ENCODE data around the gene TNFRSF1A.
"Not testable (repeated sequence)": the region's sequence is repeated elsewhere in the genome, so short reads cannot be mapped to it uniquely, and the experiment has no call there.

The TNFRSF1A gene

GRCh38 chr12:6358881-6359280 is 17.0 kb upstream of the TNFRSF1A start:
- DNase-seq (ENCODE audit: low read depth, low spot score), result no peak

GRCh38 chr12:6356374-6356820 is 14.5 kb upstream of the TNFRSF1A start:
- DNase-seq (ENCODE audit: low read depth, low spot score), result no peak

DNA sequence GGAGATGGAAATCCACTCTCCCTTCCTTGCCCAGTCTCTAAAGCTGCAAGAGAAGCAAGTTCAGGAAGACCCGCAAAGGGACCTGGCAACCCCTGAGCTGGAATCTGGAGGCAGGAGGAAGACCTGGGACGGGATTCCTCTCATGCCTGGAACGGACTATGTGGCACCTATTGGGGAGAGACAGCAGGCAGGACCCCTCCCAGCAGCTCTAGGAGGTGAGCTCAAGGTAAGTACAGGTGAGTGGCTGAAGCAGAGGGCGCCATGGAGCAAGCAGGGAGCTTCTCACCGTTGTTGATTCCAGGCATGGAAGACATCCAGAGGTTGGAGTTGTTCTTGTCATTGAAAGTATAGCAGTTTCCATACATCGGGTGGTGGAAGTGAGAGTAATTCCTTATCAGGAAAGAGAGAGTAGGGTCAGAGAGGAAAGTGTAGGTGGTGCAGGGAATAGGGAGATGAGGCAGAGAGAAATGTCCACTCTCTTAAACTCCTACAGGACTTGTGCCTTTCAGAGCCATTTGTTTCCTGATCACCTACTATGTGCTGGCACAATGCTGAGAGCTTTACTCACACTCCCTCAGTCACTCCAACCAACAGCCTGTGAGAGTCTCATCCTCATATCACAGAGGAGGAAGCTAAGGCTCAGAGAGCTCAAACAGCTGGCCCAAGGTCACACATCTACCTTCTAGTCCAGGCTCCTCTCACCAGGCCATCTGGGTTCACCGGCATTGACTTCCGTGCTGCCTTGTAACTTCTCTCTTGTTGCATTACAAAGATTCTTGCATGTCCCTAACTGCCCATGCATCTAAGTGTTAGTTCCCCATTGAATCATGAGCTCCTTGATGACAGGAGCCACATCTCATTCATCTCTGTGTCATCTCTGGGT is 13.9 kb upstream of the TNFRSF1A start:
- DNase-seq (ENCODE audit: low read depth, low spot score), result no peak

DNA sequence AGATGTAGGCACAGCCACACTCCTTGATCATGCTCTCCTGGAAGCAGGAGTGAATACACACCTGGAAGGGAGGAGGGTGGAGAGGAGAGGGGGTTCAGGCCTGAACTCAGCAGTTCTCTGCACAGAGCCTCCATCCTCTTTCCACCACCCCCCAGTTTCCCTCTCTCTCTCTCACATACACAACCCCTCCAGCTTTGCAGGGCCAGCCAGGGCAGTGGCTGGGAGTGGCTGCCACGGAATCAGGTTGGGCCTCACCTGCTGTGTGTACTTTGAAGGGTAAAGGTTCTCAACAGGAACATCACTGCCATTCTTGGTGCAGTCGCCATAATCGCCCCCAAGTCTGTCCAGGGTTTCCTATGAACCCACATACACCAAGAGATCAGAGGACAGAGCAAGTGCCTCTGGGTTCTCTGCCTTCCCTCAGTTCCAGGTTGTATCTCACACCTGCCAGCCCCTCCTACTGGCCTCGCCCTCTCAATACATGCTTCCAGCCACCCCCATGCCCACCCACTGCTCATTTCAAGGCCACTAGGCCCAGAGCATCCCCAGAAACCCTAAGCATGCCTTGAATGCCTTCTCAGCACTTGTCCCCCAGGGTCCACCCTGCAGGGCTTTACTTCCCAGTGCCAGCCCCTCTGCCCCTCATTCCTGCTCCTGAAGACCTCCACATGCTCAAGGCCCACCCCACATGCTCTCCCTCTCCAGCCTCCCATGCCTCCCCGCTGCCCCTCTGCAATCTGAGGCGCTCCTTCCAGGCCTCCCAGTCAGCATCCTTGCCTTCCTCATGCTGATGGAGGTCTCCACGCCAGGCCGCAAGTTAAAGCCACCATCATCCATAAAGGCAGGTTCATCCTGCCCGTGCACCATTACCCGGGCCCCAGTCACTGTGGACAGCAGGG is 12.9 kb upstream of the TNFRSF1A start:
- no peak for DNase-seq (ENCODE audit: low read depth, low spot score)

DNA sequence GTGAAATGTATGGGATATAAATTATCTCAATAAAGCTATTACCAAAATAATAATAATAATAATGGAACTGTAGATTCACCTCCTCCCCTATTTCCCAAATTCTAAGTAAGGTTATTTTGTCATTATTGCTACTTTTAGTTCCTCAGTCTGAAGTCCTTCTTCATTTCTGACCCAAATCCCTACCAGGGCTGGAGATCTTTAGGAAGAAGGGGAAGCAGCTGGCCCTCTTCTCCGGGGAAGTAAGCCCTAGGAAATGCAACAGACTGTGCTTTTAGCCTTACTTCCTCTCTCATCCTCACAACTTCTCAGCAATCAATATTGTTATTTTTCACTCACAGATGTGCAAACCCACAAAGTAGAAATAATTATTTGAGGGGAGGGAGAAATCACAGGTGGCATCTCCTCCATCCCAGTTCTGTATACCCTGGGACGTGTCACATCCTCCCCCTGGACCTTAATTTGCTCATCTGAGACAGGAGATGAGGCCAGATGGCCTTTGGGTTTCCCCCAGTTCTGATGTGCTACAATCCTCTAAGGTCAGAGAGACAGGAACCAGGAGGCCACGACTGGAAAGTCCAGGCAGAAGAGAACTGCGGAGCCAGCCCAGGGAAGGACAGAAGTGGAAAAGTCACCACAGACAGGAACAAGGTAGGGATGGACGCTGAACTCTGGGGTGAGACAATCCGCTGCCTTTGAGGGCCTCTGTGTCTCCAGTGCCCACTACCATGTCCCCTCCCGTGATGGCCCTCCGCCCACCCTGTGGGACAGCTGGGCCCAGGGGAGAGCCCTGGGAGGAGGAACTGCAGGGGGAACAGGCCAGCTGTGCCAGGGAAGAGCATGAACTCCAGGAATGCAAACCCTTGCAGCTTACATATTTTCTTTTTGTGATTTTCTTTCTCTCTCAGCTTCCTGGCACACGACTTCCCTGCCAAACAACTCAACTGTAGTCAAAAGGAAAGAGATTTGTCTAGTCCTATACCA is 10.6 kb upstream of the TNFRSF1A start:
- DNase-seq (ENCODE audit: low read depth, low spot score), result no peak

DNA sequence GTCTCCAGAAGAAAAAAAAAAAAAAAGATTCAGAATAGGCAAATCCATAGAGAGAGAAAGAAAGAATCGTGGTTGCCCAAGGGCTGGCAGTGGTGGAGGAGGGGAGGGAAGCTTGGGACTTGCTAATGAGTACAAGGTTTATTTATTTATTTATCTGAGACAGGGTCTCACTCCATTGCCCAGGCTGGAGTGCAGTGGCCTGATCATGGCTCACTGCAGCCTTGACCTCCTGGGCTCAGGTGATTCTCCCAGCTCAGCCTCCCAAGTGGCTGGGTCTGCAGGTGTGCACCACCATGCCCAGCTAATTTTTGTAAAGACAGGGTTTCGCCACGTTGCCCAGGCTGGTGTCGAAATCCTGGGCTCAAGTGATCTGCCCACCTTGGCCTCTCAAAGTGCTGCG is 9.7 kb upstream of the TNFRSF1A start:
- no peak for DNase-seq (ENCODE audit: low read depth, low spot score)

DNA sequence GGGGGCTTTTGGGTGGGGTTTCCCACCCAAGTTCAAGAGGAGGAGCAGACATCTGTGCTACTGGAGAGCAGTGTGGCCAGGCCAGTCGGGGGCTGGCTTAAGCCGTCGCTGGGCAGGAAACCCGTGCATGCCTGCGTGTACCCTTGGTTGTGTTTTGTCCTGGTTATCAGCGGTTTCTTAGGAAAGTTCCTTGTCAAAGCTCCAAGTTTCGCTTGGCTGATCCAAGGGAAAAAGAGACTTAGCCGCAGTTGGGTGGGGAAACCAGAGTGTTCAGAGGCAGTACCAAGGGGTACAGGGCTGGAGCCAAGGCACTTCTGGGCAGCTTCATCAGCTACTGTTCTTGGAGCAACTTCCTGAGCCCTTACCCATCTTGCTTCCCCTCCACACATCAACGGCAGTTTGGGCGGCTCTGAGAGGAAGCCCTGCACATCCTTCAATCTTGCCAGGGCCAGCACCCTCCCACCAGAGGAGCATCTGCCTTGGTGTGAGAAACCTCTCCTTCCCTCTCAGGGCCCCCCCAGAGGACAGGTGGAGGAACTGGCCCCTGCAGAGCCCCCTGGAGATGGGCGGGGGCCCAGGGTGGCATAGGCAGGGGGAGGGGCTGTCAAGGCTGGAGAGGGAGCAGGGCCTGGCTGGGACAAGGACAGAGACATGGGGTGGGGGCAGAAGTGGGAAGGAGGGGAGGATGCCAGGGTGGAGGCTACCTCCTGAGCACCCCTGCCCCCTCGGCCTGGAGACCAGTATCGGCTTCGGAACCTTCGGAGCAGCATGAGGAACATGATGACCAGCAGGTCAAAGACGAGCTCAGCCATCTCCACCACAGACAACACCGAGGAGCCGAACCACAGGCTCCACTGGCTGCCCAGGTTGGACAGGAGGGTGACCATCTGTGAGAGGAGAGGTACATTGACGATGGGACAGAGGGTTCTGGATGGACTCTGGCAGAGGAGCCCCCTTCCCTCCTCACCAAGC is 5.8 kb upstream of the TNFRSF1A start:
- DNase-seq (ENCODE audit: low read depth, low spot score), result no peak

DNA sequence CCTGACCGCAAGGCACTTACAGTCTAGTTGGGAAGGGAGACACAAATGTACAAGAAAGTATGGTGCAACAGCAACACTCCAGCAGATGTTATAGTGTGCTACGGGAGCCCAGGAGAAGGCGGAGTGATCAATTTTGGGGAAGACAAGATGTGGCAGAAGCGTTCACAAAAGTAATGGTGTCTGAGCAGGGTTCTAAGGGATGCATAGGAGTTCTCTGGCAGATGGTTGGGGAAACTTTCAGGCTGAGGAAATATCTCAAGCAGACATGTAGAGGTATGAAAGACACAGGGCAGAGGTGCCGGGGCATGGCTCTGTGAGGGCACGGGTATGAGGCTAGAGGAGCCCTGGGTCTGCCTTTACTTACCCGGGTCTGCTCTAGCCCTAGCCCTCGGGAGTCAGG is 5.1 kb upstream of the TNFRSF1A start:
- no peak for DNase-seq (ENCODE audit: low read depth, low spot score)

GRCh38 chr12:6346235-6346832 is 4.5 kb upstream of the TNFRSF1A start:
- DNase-seq (ENCODE audit: low read depth, low spot score), result no peak

GRCh38 chr12:6345319-6346091 is 3.6 kb upstream of the TNFRSF1A start:
- peak; percentile 56 for DNase-seq (ENCODE audit: low read depth, low spot score)

GRCh38 chr12:6344101-6344660 is 2.3 kb upstream of the TNFRSF1A start:
- DNase-seq (ENCODE audit: low read depth, low spot score), result not testable (repeated sequence)

GRCh38 chr12:6343518-6343917 is 1.6 kb upstream of the TNFRSF1A start:
- no peak for DNase-seq (ENCODE audit: low read depth, low spot score)

DNA sequence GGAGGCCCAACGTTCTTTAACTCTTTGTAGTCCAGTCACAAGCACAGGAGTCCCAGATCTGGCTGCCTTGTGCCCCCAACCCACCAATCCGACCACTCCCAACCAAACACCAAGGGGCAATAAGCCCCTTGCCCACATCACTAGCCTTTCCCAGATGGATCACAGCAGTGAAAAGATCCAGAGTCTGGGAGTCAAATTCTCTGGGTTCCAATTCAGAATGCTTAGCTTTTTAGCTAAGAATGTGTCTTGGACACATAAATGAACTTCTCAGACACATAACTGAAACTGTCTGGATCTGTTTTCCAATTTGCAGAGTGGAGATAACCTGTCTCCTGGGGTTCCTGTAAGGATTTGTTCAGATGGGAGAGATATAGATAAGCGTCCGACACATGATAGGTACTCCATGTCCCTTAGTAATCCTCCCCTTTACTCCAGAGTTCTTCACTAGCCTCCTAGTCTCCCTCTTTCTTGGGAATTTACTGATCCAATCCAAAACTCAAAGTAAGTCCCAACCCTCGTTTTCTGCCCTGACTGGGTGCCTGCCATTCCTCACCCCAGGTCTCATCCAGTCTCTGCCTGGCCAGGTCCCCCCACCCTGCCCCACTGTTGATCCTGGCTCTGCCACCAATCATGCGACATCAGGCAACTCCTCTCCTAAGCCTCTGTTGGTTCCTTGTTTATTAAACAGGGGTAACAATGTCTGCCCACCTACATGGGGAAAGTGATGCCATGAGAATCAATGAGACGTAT is 439 bp upstream of the TNFRSF1A start:
- no peak for DNase-seq (ENCODE audit: low read depth, low spot score)

- no peak for DNase-seq (ENCODE audit: low read depth, low spot score)
Observed at GRCh38 chr12:6340745-6341416, 995 bp downstream of the TNFRSF1A start.

DNA sequence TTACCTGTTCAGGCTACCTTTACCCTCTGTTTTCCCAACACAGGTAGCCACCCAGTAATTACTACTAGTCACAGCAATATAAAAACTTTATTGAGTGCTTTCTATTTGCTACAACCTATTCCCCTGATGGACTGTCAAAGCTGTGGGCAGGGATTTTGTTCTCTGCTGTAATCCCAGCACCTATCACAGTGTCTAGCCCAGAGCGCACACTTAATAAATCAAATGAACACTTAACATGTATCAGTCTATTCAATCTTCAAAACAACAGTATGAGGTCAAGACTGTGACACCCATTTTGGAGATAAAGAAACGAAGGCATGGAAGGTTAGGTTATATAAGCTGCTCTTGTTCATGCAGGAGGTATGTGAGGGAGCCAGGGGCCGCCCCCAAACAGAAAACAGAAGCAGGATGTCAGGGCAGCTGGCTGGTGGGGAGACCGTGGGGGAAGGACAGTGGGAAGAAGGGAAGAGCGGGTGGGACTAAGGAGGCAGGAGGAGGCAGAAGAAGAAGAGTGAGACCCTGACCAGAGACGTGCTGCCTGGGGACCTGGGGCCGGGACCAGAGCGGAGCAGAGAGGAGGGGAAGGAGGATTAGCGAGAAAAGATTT is 1.7 kb downstream of the TNFRSF1A start:
- no peak for DNase-seq (ENCODE audit: low read depth, low spot score)

DNA sequence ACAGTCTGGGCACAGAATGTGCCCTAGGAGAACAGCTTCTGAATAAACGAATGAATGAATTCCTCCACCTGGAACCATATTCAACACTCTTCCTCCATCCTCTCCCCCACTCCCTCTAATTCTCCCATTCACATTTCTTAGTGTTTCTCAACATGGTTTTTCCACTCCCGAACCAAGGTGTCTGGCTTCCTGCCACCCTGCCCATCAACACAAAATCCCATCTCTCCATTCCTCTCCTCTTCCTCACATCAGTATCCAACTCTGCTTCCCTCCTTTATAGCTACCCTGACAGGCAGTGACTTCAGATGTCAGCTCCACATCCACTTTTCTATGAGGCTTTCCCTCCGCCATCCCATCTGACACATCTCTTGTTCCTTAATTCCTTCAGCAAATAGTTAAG is 2.9 kb downstream of the TNFRSF1A start:
- DNase-seq (ENCODE audit: low read depth, low spot score), result no peak

GRCh38 chr12:6338536-6338935 is 3.3 kb downstream of the TNFRSF1A start:
- not testable (repeated sequence) for DNase-seq (ENCODE audit: low read depth, low spot score)

Data from smooth muscle cell of the brain vasculature (primary cell).